D721Med (cell line): ENCODE measurements around the gene PLCH2.

Experiments
- DNase-seq: peaks from one replicate; pipeline ENCODE4 v3.0.0; 2011; ENCODE audit warnings: low spot score; ENCODE audit not compliant: insufficient read length
- FAIRE-seq: peaks from 2 replicates; lab custom pipeline; 2011; peaks lifted over from hg19 to GRCh38; lab: Jason Lieb, UNC
- TF ChIP-seq, protein P1 (sequence below): IDR thresholded peaks from 2 replicates; pipeline ENCODE4 v1.5.1; 2012; ENCODE audit warnings: mild to moderate bottlenecking, control low read depth; ENCODE audit not compliant: insufficient read depth; ENCODE audit errors: missing control alignments

The PLCH2 gene

DNA sequence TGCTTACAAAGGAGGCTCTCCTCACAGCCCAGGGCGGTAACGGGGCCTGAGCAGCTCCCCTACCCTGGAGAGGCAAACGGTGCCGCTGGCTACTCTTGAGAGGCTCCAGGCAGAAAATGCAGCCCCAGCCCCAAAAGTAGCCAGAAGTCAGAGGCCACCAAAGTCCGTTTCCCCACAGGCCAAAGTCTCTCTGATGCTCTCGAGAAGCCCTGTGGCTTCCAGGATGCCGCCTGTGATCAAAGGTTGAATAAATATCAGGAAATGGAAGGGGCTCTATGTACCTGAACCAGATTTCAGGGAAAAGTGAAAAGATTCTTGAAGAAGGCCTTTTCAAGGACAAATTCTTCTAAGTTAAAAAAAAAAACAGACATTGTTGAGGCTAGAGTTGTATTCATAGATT is 46.1 kb downstream of the PLCH2 start:
- FAIRE-seq (no peak), DNase-seq (no peak)
- TF ChIP-seq, protein P1, sequence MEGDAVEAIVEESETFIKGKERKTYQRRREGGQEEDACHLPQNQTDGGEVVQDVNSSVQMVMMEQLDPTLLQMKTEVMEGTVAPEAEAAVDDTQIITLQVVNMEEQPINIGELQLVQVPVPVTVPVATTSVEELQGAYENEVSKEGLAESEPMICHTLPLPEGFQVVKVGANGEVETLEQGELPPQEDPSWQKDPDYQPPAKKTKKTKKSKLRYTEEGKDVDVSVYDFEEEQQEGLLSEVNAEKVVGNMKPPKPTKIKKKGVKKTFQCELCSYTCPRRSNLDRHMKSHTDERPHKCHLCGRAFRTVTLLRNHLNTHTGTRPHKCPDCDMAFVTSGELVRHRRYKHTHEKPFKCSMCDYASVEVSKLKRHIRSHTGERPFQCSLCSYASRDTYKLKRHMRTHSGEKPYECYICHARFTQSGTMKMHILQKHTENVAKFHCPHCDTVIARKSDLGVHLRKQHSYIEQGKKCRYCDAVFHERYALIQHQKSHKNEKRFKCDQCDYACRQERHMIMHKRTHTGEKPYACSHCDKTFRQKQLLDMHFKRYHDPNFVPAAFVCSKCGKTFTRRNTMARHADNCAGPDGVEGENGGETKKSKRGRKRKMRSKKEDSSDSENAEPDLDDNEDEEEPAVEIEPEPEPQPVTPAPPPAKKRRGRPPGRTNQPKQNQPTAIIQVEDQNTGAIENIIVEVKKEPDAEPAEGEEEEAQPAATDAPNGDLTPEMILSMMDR: no peak

DNA sequence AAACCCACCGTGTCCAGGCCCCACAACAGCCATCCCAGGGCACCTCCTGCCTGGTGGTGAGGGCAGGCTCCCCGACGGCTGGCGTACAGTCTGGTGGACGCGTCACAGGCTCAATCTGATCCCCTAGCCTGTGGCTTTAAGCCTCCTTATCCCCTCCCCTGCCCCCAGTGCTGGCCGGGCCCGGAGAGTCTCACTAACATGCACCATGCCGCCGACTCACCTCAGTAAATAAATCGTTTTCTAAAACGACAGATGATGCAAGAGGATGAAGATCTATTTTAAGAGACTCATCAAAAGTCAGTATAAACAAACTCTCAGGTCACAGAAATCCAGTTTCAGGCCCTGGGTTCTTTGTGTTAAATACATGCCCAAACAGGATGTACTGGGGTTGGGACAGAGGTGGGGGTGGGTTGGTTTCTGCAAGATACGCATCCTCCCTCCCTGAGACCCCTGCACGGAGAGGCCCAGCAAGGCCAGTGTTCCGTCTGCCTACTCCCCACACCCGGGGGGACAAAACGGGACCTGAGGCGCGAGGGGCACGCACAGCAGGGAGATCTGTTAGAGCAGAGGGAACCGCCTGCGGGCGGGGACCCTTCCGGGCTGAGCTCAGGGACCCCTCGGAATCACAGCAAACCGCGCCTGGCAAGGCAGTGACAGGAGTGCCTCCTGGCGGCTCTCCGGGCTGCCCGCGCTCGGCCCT is 47.3 kb downstream of the PLCH2 start:
- DNase-seq (no peak), FAIRE-seq (no peak)
- TF ChIP-seq, protein P1: no peak

DNA sequence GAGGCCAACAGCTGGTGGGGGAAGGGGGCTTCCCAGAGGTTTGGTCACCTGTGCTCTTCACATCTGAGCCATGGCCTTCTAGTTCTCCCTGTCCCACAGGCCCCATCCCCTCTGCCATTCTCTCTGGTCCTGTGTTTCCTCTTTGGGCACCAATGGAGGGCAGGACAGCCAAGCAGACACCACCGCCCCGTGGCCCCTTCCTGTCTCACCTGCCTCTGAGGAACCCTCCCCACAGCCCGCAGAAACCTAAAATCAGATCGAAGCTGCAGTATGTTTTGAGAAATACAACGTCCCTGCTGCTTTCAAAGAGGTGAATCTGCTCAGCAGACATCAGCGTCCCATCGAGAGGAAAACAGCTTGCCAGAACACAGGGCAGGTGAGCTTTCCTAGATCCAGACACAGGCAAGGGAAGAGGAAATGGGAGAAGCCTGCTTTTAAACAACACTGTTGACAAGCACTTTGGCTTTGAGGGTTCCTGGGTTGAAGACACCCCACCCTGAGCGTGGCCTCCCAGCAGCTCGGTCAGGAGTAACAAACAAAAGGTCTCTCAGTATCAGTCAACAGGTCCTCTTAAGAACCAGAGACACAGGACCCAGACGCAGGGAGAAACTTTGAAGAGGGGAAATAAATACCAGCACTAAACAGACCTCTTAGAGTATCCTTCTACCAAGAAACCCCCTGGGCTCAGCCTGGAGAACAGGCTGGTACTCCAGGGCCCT is 48.0 kb downstream of the PLCH2 start:
- FAIRE-seq (no peak), DNase-seq (no peak)
- TF ChIP-seq, protein P1: no peak

DNA sequence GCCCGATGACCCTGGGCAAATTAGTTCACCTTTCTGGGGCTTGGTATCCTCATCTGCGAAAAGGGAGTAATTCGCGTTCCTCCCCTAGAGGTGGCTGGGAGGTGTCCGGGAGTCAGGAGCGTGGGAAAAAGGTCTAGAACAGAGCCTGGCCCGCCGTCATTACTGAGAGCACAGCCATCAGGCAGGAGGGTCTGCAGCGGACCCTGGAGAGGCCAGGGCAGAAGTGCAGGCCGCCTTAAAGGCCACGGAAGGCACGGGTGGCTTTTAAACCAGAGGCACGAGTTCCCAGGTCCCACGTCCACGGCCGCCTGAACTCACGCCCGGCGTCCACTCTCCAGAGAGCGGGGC is 49.5 kb downstream of the PLCH2 start:
- DNase-seq: no peak
- TF ChIP-seq, protein P1: no peak
- no peak for FAIRE-seq

DNA sequence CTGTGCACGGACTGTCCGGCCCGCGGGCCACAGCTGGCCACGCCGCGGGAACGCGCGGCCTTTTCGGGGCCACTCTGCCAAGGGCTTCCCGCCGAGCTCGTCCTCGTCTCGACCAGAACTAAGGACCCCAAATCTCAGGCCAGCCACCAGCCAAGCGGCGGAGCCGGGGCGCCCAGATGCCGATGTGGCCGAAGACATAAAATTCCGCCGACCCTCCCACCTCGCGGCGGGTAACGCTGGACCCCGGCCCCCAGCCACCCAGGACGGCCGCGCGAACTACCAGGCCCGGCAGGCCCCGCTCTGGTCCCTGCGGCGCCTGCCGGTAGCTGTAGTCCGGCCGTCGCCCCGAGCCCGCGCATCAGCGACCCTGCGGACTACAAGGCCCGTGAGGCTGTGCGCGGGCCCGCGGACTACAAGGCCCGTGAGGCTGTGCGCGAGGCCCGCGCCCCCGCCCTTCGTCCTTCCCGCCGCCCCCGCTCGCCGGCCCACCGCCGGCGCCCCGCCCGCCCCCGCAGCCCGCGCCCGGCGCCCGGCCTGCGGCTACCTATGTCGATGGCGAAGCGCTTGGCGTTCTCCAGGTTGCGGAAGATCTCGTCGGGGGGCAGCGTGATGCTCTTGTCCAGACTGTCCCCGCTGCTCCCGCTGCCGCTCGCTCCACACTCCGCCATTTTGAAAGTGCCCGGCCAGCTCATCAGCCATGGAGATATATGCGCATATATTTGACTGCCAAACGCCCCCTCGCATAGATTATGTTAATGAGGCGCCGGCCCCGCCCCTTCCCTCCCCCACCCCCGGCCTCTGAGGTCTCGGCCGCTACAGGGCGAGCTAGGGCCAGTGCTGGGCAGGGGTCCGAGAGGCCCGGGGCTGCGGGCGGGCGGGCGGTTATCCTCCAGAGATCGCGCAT is 50.1 kb downstream of the PLCH2 start, which contains the start of gene PANK4:
PANK4 (minus strand) TSS at position 677 of the 904 bp plus-strand sequence; CDS start at position 668, 9 bp downstream.
- DNase-seq (peak; percentile 89), FAIRE-seq (no peak)
- TF ChIP-seq, protein P1: no peak

DNA sequence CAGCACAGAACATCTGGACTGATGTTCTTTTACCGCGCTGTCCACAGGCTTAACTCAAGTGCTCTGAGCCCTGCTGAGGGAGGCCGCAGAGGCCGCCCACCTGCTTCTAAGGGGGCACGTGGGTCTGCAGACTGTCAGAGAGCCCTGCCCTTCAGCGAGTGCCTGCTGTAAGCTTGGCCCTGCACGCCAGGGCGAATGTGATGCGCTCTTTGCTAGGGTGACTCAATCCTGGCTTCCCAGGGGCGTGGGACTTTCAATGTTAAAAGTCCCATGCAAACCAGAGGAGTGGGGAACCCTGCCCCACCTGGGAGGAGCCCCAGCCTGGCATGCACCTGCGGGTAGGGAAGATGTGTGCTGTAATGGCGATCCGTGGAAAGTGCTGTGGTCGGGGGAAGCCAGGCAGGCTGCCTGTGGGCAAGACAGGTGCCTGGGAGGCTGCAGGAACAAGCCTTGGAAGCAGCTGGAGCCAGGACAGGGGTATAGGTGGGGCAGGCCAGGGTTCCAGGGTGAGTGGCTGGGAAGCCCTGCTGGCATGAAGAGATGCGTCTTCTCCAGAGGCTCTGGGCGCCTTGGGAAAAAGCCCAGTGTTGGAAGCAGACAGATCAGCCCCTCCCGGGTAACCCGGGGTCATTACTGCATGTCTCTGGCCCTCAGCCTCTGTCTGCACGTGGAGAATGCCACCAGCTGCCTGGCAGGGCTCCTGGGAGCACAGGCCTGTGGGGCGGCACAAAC is 50.9 kb downstream of the PLCH2 start:
- DNase-seq (no peak), FAIRE-seq (no peak)
- TF ChIP-seq, protein P1: no peak
